Frontal cortex (tissue), 4 donors: ENCODE measurements around the gene DPM2. TPM values are rescaled to one million over a fixed set of nuclear protein-coding genes. Genes with fewer than 3 reads are reported as not detected.

Source experiments
- DNase-seq, 2 donors: peaks; one replicate each; pipeline ENCODE4 v3.0.0; 2012; ENCODE audit warnings: low spot score in 2 of 2
- FAIRE-seq: peaks from 2 replicates; lab custom pipeline; 2012; peaks lifted over from hg19 to GRCh38; lab: Jason Lieb, UNC
- total RNA-seq: library from RNA; depleted of rRNA; stranded (reverse); fragments of >200 nt; gene quantifications from one replicate; pipeline ENCODE4 v1.2.3, GENCODE V29; 2014
- donor health status: control.
- donor health status: control.
- donor health status: control.

DPM2 gene
- total RNA-seq, 1 donor from 2014 or later: 11.4 TPM

- no peak for DNase-seq
- FAIRE-seq: no peak
These were observed 22.3 kb upstream of the DPM2 start for GRCh38 chr9:127959841-127960409.

- DNase-seq: no peak
- FAIRE-seq: no peak
These were observed 21.7 kb upstream of the DPM2 start for GRCh38 chr9:127959398-127959797.

GRCh38 chr9:127958728-127959127 lies 21.1 kb upstream of the DPM2 start:
- DNase-seq (no peak), FAIRE-seq (no peak)

- DNase-seq (peak in 1 of 2 donors; percentile 77), FAIRE-seq (no peak)
These were observed 17.8 kb upstream of the DPM2 start for GRCh38 chr9:127955294-127956015.

GRCh38 chr9:127954831-127955293 lies 17.2 kb upstream of the DPM2 start:
- DNase-seq: peak in 1 of 2 donors; percentile 70
- no peak for FAIRE-seq

GRCh38 chr9:127953768-127954505 lies 16.3 kb upstream of the DPM2 start:
- no peak for FAIRE-seq
- DNase-seq: no peak

GRCh38 chr9:127953154-127953553 lies 15.5 kb upstream of the DPM2 start:
- FAIRE-seq: no peak
- DNase-seq: no peak

- FAIRE-seq (no peak), DNase-seq (peak; percentile 72 to 73)
These were observed 13.0 kb upstream of the DPM2 start for GRCh38 chr9:127950513-127951289.

GRCh38 chr9:127949827-127950512 lies 12.3 kb upstream of the DPM2 start:
- FAIRE-seq (no peak), DNase-seq (no peak)

GRCh38 chr9:127947841-127948710 lies 10.4 kb upstream of the DPM2 start:
- no peak for DNase-seq

GRCh38 chr9:127946728-127947127 lies 9.1 kb upstream of the DPM2 start:
- FAIRE-seq (no peak), DNase-seq (no peak)

More at GRCh38 chr9:127947841-127948710, 10.4 kb upstream of the DPM2 start:
- FAIRE-seq: no peak

- DNase-seq (no peak), FAIRE-seq (no peak)
These were observed 8.3 kb upstream of the DPM2 start for GRCh38 chr9:127945942-127946341.

- FAIRE-seq (no peak), DNase-seq (no peak)
These were observed 7.7 kb upstream of the DPM2 start for GRCh38 chr9:127945338-127945737.

GRCh38 chr9:127944586-127945218 lies 7.0 kb upstream of the DPM2 start:
- no peak for DNase-seq

GRCh38 chr9:127943731-127944144 lies 6.1 kb upstream of the DPM2 start:
- no peak for FAIRE-seq
- peak; percentile 79 to 88 for DNase-seq

More at GRCh38 chr9:127944586-127945218, 7.0 kb upstream of the DPM2 start:
- FAIRE-seq: no peak

- DNase-seq (no peak), FAIRE-seq (no peak)
These were observed 5.5 kb upstream of the DPM2 start for GRCh38 chr9:127943011-127943662.

- DNase-seq (peak in 1 of 2 donors; percentile 71), FAIRE-seq (no peak)
These were observed 4.8 kb upstream of the DPM2 start for GRCh38 chr9:127942216-127943010.
